ENCODE results near the gene ZBTB7C. TPM values are rescaled to one million over a fixed set of nuclear protein-coding genes. Genes with fewer than 3 reads are reported as not detected.
A peak's percentile ranks its signal among the peaks of the same experiment; 100 is the strongest.

ZBTB7C gene
- total RNA-seq, 4 donors from 2014 or later = 26.0 to 50.6 (median 46.2) TPM

- TF ChIP-seq POLR2A (IDR thresholded peaks at IDR 0.05) (no peak), POLR2AphosphoS5 (IDR thresholded peaks at IDR 0.05) (no peak), EP300 (IDR thresholded peaks at IDR 0.05) (no peak), CTCF (IDR thresholded peaks at IDR 0.05) (no peak)
- H3K4me1 ChIP-seq = peaks cover 43% of the 10 kb centered on the region
- peak overlapping the region; percentile 80 for H3K27ac ChIP-seq
- DNase-seq (ENCODE audit: low spot score in 2 of 2) = no peak
- H3K27me3 ChIP-seq = no peaks in the 10 kb centered on the region
- H3K9me3 ChIP-seq = no peaks in the 10 kb centered on the region
- H3K4me3 ChIP-seq = no peak overlapping the region
- H3K36me3 ChIP-seq = no peaks in the 10 kb centered on the region
- WGBS = 66% methylated on average over 3 of the region's 4 CpGs
Observed at GRCh38 chr18:48452861-48453323, 43.7 kb upstream of the ZBTB7C start.

- no peaks in the 10 kb centered on the region for H3K36me3 ChIP-seq
- no peak overlapping the region for H3K27ac ChIP-seq
- no peaks in the 10 kb centered on the region for H3K9me3 ChIP-seq
- TF ChIP-seq CTCF (IDR thresholded peaks at IDR 0.05) (no peak), EP300 (IDR thresholded peaks at IDR 0.05) (no peak), POLR2AphosphoS5 (IDR thresholded peaks at IDR 0.05) (no peak), POLR2A (IDR thresholded peaks at IDR 0.05) (no peak)
- peaks cover 49% of the 10 kb centered on the region for H3K4me1 ChIP-seq
- WGBS = 94% methylated on average over 2 of the region's 2 CpGs
- DNase-seq (ENCODE audit: low spot score in 2 of 2) = no peak
- H3K27me3 ChIP-seq = no peaks in the 10 kb centered on the region
- no peak overlapping the region for H3K4me3 ChIP-seq
Observed at GRCh38 chr18:48450685-48451084, 41.5 kb upstream of the ZBTB7C start.

- Histone ChIP-seq H3K4me1 (peaks cover 32% of the 10 kb centered on the region), H3K9me3 (no peaks in the 10 kb centered on the region), H3K36me3 (no peaks in the 10 kb centered on the region), H3K27me3 (no peaks in the 10 kb centered on the region), H3K4me3 (no peak overlapping the region), H3K27ac (no peak overlapping the region)
- DNase-seq (ENCODE audit: low spot score in 2 of 2) = peak; percentile 91 to 93
- peak; percentile 73 to 85 for TF ChIP-seq CTCF (IDR thresholded peaks at IDR 0.05)
- TF ChIP-seq POLR2A (IDR thresholded peaks at IDR 0.05) = no peak
- no peak for TF ChIP-seq EP300 (IDR thresholded peaks at IDR 0.05)
- WGBS = 41% methylated on average over 27 of the region's 30 CpGs
Observed at GRCh38 chr18:48446582-48447225, 37.5 kb upstream of the ZBTB7C start.

GRCh38 chr18:48445540-48445939 is 36.4 kb upstream of the ZBTB7C start:
- Histone ChIP-seq H3K4me1 (peaks cover 40% of the 10 kb centered on the region), H3K9me3 (no peaks in the 10 kb centered on the region), H3K36me3 (no peaks in the 10 kb centered on the region), H3K27me3 (no peaks in the 10 kb centered on the region), H3K4me3 (no peak overlapping the region), H3K27ac (no peak overlapping the region)
- peak; percentile 46 to 90 for TF ChIP-seq CTCF (IDR thresholded peaks at IDR 0.05)
- TF ChIP-seq EP300 (IDR thresholded peaks at IDR 0.05) = no peak
- DNase-seq (ENCODE audit: low spot score in 2 of 2) = peak; percentile 87 to 88
- 87% methylated on average over 3 of the region's 3 CpGs for WGBS

- WGBS = 44% methylated on average over 1 of the region's 2 CpGs
- no peaks in the 10 kb centered on the region for H3K9me3 ChIP-seq
- H3K4me1 ChIP-seq = peaks cover 36% of the 10 kb centered on the region
- H3K36me3 ChIP-seq = no peaks in the 10 kb centered on the region
- no peak for DNase-seq (ENCODE audit: low spot score in 2 of 2)
- H3K27me3 ChIP-seq = peaks cover 2% of the 10 kb centered on the region
- H3K27ac ChIP-seq = no peak overlapping the region
- no peak for TF ChIP-seq CTCF (IDR thresholded peaks at IDR 0.05)
- TF ChIP-seq EP300 (IDR thresholded peaks at IDR 0.05) = no peak
- TF ChIP-seq POLR2A (IDR thresholded peaks at IDR 0.05) = no peak
- TF ChIP-seq POLR2AphosphoS5 (IDR thresholded peaks at IDR 0.05) = no peak
- H3K4me3 ChIP-seq = no peak overlapping the region
Observed at GRCh38 chr18:48442761-48443160, 33.6 kb upstream of the ZBTB7C start.
